ENCODE results near the gene TAPBP.
"Not testable (repeated sequence)": the region's sequence is repeated elsewhere in the genome, so short reads cannot be mapped to it uniquely, and the experiment has no call there.

The TAPBP gene

DNA sequence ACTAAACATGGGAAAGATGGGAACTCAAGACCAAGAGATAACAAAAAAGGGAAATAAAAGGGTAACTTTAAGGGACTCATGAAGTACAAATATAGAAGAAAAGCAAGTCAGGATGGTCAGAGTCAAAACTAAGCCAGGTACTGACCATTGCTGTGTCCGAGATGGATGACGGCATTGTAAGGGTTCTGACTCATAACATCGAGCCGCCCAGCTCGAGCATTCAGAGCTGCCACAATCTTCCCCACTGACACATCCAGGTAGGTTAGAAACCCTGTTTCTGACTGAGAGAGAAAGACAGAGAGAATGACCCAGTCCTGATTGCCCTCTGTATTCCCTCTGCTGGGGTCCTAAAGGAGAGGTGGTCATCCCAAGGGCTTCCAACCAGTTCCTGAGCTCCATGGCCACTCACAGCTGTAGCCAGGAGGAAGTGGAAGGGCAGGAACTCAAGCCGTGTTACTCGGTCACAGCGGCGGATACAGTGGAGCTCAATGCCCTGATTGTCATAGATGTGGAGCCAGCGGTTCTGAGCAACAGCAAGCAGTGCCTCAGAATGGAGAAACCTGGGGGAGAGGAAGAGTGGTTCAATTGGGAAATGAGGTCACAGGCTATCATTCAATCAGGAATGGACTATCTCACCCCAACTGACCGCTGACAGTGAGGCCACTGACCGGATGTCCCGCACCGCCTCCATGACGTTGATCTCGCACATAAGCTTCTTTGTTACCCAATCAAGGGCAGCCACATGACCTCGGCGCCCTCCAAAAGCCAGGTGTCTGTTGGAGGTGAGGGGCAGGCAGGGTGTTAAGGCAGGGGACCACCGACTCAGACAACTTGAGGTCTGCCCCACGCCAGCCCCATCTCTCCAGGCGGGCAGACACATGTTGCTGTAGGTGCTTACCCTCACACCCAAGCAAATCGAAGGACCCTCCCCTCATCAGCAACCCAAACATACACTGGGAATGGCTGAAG, 26.6 kb downstream of the TAPBP start:
- Histone ChIP-seq H3K9ac (ENCODE audit: low read length) (no peak overlapping the region; the same call in 1 of the 2 replicates), H3K36me3 (ENCODE audit: insufficient read depth, low read length) (peaks cover 63% of the 10 kb centered on the region), H3K4me1 (ENCODE audit: insufficient read depth, low read length, severe bottlenecking) (peaks cover 24% of the 10 kb centered on the region), H3K27me3 (ENCODE audit: insufficient read depth, low read length) (no peaks in the 10 kb centered on the region), H3K4me2 (ENCODE audit: low read length) (no peak overlapping the region), H3F3A (ENCODE audit: insufficient read depth, low read length) (no peaks in the 10 kb centered on the region; the same call in 1 of the 2 replicates), H3K79me2 (ENCODE audit: insufficient read depth, low read length) (peaks cover 17% of the 10 kb centered on the region), H3K9me2 (ENCODE audit: low read depth, low read length) (no peaks in the 10 kb centered on the region), H3K27ac (ENCODE audit: low read depth, low read length, poor library complexity, severe bottlenecking) (no peak overlapping the region), H3K9me3 (ENCODE audit: low read length) (no peaks in the 10 kb centered on the region), H3K4me3 (ENCODE audit: low read depth, low read length, poor library complexity, severe bottlenecking) (no peak overlapping the region), H4K20me1 (ENCODE audit: insufficient read depth, low read length) (no peaks in the 10 kb centered on the region), H2AFZ (ENCODE audit: low read length) (no peak overlapping the region)
- no peak for TF ChIP-seq EZH2 (IDR thresholded peaks at IDR 0.05; ENCODE audit: borderline replicate concordance, low read length)

DNA sequence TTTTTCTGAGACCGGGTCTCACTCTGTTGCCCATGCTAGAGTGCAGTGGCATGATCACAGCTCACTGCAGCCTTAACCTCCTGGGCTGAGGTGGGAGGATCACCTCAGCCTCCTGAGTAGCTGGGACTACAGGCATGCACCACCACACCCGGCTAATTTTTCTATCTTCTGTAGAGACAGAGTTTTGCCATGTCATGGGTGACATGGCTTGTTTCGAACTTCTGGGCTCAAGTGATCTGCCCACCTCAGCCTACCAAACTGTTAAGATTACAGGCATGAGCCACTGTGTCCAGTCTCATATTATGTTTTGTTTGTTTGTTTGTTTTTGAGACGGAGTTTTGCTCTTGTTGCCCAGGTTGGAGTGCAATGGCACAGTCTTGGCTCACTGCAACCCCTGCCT, 28.7 kb downstream of the TAPBP start:
- not testable (repeated sequence) for H2AFZ ChIP-seq (ENCODE audit: low read length); H3K27ac ChIP-seq (ENCODE audit: low read depth, low read length, poor library complexity, severe bottlenecking); H3K4me3 ChIP-seq (ENCODE audit: low read depth, low read length, poor library complexity, severe bottlenecking); H3K27me3 ChIP-seq (ENCODE audit: insufficient read depth, low read length); H3F3A ChIP-seq (ENCODE audit: insufficient read depth, low read length); H4K20me1 ChIP-seq (ENCODE audit: insufficient read depth, low read length); H3K4me2 ChIP-seq (ENCODE audit: low read length); H3K9me2 ChIP-seq (ENCODE audit: low read depth, low read length); H3K9ac ChIP-seq (ENCODE audit: low read length); H3K9me3 ChIP-seq (ENCODE audit: low read length)
- peaks cover 14% of the 10 kb centered on the region for H3K4me1 ChIP-seq (ENCODE audit: insufficient read depth, low read length, severe bottlenecking)
- peaks cover 12% of the 10 kb centered on the region for H3K79me2 ChIP-seq (ENCODE audit: insufficient read depth, low read length)
- peaks cover 59% of the 10 kb centered on the region for H3K36me3 ChIP-seq (ENCODE audit: insufficient read depth, low read length)

DNA sequence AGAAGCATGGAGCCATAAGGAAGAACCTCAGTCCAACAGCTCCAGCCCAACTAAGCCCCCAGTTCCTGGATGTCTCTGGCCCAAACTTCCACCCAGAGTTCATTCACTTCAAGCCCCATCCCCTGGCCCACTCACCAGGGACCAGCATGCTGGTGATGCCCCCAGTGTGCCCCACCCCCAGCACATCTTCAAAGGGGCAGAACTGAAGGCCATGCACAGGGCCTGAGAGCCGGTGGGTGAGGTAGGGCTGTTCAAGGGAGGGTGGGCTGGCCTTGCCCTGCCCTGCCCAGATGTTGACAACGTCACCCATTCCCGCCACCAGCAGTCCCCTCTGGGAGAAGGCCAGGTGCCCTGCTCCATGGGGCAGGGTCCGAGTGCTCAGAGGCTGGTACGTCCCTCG, 33.3 kb downstream of the TAPBP start:
- no peak overlapping the region for H3K4me2 ChIP-seq (ENCODE audit: low read length)
- H3K27me3 ChIP-seq (ENCODE audit: insufficient read depth, low read length) = no peaks in the 10 kb centered on the region
- no peak overlapping the region for H3K4me3 ChIP-seq (ENCODE audit: low read depth, low read length, poor library complexity, severe bottlenecking)
- no peaks in the 10 kb centered on the region for H3K79me2 ChIP-seq (ENCODE audit: insufficient read depth, low read length)
- H3F3A ChIP-seq (ENCODE audit: insufficient read depth, low read length) = no peaks in the 10 kb centered on the region; the same call in 1 of the 2 replicates
- H4K20me1 ChIP-seq (ENCODE audit: insufficient read depth, low read length) = no peaks in the 10 kb centered on the region
- peaks cover 70% of the 10 kb centered on the region for H3K36me3 ChIP-seq (ENCODE audit: insufficient read depth, low read length)
- TF ChIP-seq, protein P1, sequence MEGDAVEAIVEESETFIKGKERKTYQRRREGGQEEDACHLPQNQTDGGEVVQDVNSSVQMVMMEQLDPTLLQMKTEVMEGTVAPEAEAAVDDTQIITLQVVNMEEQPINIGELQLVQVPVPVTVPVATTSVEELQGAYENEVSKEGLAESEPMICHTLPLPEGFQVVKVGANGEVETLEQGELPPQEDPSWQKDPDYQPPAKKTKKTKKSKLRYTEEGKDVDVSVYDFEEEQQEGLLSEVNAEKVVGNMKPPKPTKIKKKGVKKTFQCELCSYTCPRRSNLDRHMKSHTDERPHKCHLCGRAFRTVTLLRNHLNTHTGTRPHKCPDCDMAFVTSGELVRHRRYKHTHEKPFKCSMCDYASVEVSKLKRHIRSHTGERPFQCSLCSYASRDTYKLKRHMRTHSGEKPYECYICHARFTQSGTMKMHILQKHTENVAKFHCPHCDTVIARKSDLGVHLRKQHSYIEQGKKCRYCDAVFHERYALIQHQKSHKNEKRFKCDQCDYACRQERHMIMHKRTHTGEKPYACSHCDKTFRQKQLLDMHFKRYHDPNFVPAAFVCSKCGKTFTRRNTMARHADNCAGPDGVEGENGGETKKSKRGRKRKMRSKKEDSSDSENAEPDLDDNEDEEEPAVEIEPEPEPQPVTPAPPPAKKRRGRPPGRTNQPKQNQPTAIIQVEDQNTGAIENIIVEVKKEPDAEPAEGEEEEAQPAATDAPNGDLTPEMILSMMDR (IDR thresholded peaks at IDR 0.05; ENCODE audit: low read length) = no peak
- TF ChIP-seq EZH2 (IDR thresholded peaks at IDR 0.05; ENCODE audit: borderline replicate concordance, low read length) = no peak
- H3K9ac ChIP-seq (ENCODE audit: low read length) = no peak overlapping the region
- no peaks in the 10 kb centered on the region for H3K9me3 ChIP-seq (ENCODE audit: low read length)
- no peak overlapping the region for H2AFZ ChIP-seq (ENCODE audit: low read length)
- no peak overlapping the region for H3K27ac ChIP-seq (ENCODE audit: low read depth, low read length, poor library complexity, severe bottlenecking)
- H3K9me2 ChIP-seq (ENCODE audit: low read depth, low read length) = no peaks in the 10 kb centered on the region
- H3K4me1 ChIP-seq (ENCODE audit: insufficient read depth, low read length, severe bottlenecking) = peaks cover 27% of the 10 kb centered on the region

DNA sequence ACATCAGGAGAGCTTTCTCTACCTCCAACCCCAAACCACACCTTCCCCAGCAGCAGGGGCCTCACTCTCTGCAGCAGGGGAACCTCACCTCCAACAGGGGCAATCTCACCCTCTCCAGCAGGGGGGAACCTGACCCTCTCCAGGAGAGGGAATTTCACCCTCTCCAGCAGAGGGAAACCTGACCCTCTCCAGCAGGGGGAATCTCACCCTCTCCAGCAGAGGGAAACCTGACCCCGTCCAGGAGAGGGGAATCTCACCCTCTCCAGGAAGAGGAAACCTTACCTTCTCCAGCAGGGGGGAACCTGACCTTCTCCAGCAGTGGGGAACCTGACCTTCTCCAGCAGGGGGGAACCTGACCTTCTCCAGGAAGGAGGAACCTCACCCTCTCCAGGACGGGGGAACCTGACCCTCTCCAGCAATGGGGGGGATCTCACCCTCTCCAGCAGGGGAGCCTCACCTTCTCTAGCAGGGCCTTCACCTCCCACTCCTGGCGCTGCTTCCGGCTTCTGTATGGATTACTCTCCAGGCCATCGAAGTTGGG, 33.8 kb downstream of the TAPBP start:
- Histone ChIP-seq H2AFZ (ENCODE audit: low read length) (no peak overlapping the region), H3K9me3 (ENCODE audit: low read length) (no peaks in the 10 kb centered on the region), H3K36me3 (ENCODE audit: insufficient read depth, low read length) (peaks cover 74% of the 10 kb centered on the region), H3K27me3 (ENCODE audit: insufficient read depth, low read length) (no peaks in the 10 kb centered on the region), H3K79me2 (ENCODE audit: insufficient read depth, low read length) (no peaks in the 10 kb centered on the region), H3K9me2 (ENCODE audit: low read depth, low read length) (no peaks in the 10 kb centered on the region), H3K4me1 (ENCODE audit: insufficient read depth, low read length, severe bottlenecking) (peaks cover 32% of the 10 kb centered on the region), H3K9ac (ENCODE audit: low read length) (no peak overlapping the region), H4K20me1 (ENCODE audit: insufficient read depth, low read length) (no peaks in the 10 kb centered on the region), H3F3A (ENCODE audit: insufficient read depth, low read length) (no peaks in the 10 kb centered on the region; the same call in 1 of the 2 replicates), H3K27ac (ENCODE audit: low read depth, low read length, poor library complexity, severe bottlenecking) (no peak overlapping the region), H3K4me2 (ENCODE audit: low read length) (no peak overlapping the region), H3K4me3 (ENCODE audit: low read depth, low read length, poor library complexity, severe bottlenecking) (no peak overlapping the region)
- TF ChIP-seq, protein P1 (IDR thresholded peaks at IDR 0.05; ENCODE audit: low read length) = peak; percentile 49
- no peak for TF ChIP-seq EZH2 (IDR thresholded peaks at IDR 0.05; ENCODE audit: borderline replicate concordance, low read length)

All from OCI-LY1 (cell line).